K562 treated with DMSO at 1 percent for 4 hours (cell line): ENCODE results near the gene RXFP1. TPM values are rescaled to one million over a fixed set of nuclear protein-coding genes. Genes with fewer than 3 reads are reported as not detected.

ENCODE experiments used
- total RNA-seq: library from RNA; unstranded; fragments of 300-600 nt; gene quantifications from 2 replicates; pipeline ENCODE4 v1.2.3, GENCODE V29; 2022; ENCODE audit not compliant: insufficient read depth

The RXFP1 gene
- total RNA-seq: 0.18 TPM in 1 of 2 replicates, not detected in the other

GRCh38 chr4:158521484-158522088 is at the start of gene RXFP1:
Gene RXFP1 (plus strand): TSS chr4:158521882. CDS start chr4:158521977, 95 bp downstream.

GRCh38 chr4:158671665-158671914 is 149.9 kb downstream of the RXFP1 start, which contains the start of gene C4orf46:
Gene C4orf46 (minus strand): TSS chr4:158671887. CDS start chr4:158671801, 86 bp downstream.

GRCh38 chr4:158671915-158672806 is 150.5 kb downstream of the RXFP1 start, which contains the start of gene ETFDH:
Gene ETFDH (plus strand): TSS chr4:158672296. CDS start chr4:158672457, 161 bp downstream.

Other genes starting within 250 kb of the RXFP1 start
- 7.8 and 8.8 TPM in 2 replicates for gene C4orf46, start 150.0 kb downstream of the RXFP1 start, total RNA-seq
- gene ETFDH, start 150.4 kb downstream of the RXFP1 start, total RNA-seq: 11.6 and 15.3 TPM in 2 replicates
- 31.0 and 43.2 TPM in 2 replicates for gene PPID, start 201.5 kb downstream of the RXFP1 start, total RNA-seq
- gene FNIP2, start 247.1 kb downstream of the RXFP1 start, total RNA-seq: 9.5 and 12.7 TPM in 2 replicates